ENCODE measurements around the gene AHCYL2. TPM values are rescaled to one million over a fixed set of nuclear protein-coding genes. Genes with fewer than 3 reads are reported as not detected.

AHCYL2 gene
- total and polyA plus RNA-seq, 2 of the 8 experiments (the other 6 are each of a cell fraction or from before 2014, with no cell fraction given) = 20.7 to 25.4 TPM

DNA sequence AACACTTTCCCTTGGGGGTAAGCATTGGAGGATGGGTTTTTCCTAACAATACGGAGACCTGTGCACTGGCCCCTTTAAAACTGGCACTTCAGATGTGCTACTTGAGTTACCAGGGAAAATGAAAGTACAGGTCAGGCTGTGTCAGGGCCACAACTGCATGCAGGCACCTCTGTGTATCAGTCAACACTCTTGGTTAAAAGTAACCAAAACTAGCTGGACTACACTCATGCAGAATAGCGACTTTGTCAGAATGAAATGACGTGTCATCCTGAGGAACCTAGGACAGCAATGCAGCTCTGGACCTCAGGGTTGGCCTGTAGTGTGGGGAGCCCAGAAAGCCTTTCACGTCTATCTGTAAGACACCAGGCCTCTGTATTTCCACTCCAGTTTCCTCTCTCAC lies 243.7 kb downstream of the AHCYL2 start (continued):
- no peak for TF ChIP-seq SIN3A (conservative IDR thresholded peaks at IDR 0.05 in 1 of 2, IDR thresholded peaks at IDR 0.05 in 1 of 2; ENCODE audit: low read depth in 1 of 2, low read length in 2 of 2)
- TF ChIP-seq CBX5 (IDR thresholded peaks at IDR 0.05; ENCODE audit: low read depth, low read length) = no peak
- no peak for TF ChIP-seq CBX8 (IDR thresholded peaks at IDR 0.05; ENCODE audit: borderline replicate concordance, low read depth, low read length)
- no peak for TF ChIP-seq FOSL1 (IDR thresholded peaks at IDR 0.05; ENCODE audit: insufficient read depth, low read depth, low read length)
- no peak for TF ChIP-seq GTF2F1 (IDR thresholded peaks at IDR 0.05; ENCODE audit: borderline replicate concordance, low read depth, low read length)
- no peak for TF ChIP-seq CHD1 (IDR thresholded peaks at IDR 0.05; ENCODE audit: low read depth, low read length)
- no peak for TF ChIP-seq CREB1 (IDR thresholded peaks at IDR 0.05)
- TF ChIP-seq PHF8 (conservative IDR thresholded peaks at IDR 0.05; ENCODE audit: low read depth, low read length) = no peak
- TF ChIP-seq SRF (IDR thresholded peaks at IDR 0.05; ENCODE audit: low read depth, low read length) = no peak
- TF ChIP-seq SP2 (IDR thresholded peaks at IDR 0.05; ENCODE audit: low read length) = no peak
- TF ChIP-seq, protein P1, sequence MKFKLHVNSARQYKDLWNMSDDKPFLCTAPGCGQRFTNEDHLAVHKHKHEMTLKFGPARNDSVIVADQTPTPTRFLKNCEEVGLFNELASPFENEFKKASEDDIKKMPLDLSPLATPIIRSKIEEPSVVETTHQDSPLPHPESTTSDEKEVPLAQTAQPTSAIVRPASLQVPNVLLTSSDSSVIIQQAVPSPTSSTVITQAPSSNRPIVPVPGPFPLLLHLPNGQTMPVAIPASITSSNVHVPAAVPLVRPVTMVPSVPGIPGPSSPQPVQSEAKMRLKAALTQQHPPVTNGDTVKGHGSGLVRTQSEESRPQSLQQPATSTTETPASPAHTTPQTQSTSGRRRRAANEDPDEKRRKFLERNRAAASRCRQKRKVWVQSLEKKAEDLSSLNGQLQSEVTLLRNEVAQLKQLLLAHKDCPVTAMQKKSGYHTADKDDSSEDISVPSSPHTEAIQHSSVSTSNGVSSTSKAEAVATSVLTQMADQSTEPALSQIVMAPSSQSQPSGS (IDR thresholded peaks at IDR 0.05; ENCODE audit: low read length) = no peak
